Mesenteric fat pad (tissue), 1 donor: ENCODE data around the gene HDAC5. TPM values are rescaled to one million over a fixed set of nuclear protein-coding genes. Genes with fewer than 3 reads are reported as not detected.

Experiments used
- DNase-seq: peaks from one replicate; pipeline ENCODE4 v3.0.0-alpha.2; 2020; ENCODE audit warnings: low spot score
- total RNA-seq: library from RNA; stranded (reverse); fragmentation: NEBNext Ultra II Directional; extraction: Animal tissue kit (Norgen Biotek cat#: 25700); gene quantifications from one replicate; pipeline ENCODE4 v1.2.1, GENCODE V29; 2021
- donor health status: DM: yes; HTN: yes; CAD: no.

HDAC5 gene
- total RNA-seq, 1 donor from 2014 or later, result 34.9 TPM

DNA sequence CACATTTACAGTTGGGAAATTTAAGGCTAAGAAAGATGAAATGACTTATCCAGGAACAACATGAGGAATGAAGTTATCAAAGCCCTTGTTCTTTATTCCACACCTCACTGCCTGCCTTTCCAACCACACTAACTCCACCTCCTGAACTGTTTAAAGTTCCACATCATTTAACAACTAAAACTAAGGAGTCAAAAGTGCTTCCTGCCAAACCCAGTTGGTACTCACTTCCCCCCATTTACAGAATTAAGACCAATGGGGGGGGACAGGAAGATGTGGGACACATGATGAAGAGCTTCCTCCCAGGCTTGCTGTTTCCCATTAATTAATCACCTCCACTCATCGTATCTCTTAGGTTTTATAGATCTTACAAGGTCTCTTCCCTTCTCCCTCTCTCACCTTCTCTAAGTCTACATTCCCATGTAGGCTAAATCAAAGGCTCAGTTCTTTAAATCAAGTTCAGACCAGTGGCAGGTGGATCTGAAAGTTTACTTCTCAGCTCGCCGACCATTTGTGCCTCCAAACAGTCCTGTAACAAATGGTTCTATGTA, 89.5 kb downstream of the HDAC5 start:
- DNase-seq, result no peak

DNA sequence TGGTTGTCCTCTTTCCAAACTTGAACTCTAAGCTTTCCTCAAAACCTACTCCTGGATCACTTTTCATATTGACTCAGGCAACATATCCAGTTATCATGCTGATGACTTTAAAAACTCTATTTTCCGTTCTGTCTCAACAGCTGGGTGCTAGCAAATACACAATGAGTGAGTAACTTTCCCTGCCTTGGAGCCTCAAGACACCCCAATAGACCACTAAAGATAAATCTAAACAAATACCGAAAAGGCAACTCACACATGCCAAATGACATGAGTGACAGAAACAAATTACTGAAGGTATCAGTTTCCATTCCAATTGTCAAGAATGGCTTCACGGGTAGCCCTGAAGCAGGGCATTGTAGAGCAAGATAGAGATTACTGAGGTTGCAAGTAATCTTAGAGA, 93.0 kb downstream of the HDAC5 start:
- no peak for DNase-seq

DNA sequence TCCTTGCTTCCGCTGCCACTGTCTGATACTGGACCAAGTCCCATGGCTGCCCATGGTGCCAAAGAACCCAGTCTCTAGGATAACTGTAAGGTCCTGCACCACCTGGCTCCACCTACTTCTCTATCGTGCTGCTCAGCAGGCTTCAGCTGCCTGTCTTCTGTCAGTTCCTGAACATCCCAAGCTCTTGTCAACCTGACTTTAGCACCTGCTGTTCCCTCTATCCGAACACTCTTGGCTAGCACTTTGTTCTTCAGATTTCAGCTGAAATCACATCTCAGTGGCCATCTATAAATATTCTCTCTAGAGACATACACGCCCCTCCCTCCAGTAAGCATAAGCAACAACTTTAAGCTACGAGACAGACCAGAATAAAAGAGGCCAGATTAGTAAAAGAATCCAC, 93.7 kb downstream of the HDAC5 start:
- DNase-seq, result no peak

Other genes starting within 250 kb of the HDAC5 start
- 2.3 TPM for gene MPP2, start 216.1 kb downstream of the HDAC5 start, total RNA-seq
- not detected for gene PPY, start 181.2 kb downstream of the HDAC5 start, total RNA-seq
- not detected for gene PYY, start 169.7 kb downstream of the HDAC5 start, total RNA-seq
- gene NAGS, start 119.0 kb downstream of the HDAC5 start, total RNA-seq, result 0.80 TPM
- 15.4 TPM for gene TMEM101, start 108.7 kb downstream of the HDAC5 start, total RNA-seq
- gene LSM12, start 57.0 kb downstream of the HDAC5 start, total RNA-seq, result 55.4 TPM
- 56.7 TPM for gene G6PC3, start 52.9 kb downstream of the HDAC5 start, total RNA-seq
- gene HROB, start 18.3 kb upstream of the HDAC5 start, total RNA-seq, result 0.74 TPM
- not detected for gene ASB16, start 47.1 kb upstream of the HDAC5 start, total RNA-seq
- 35.8 TPM for gene TMUB2, start 63.3 kb upstream of the HDAC5 start, total RNA-seq
- 64.5 TPM for gene ATXN7L3, start 76.2 kb upstream of the HDAC5 start, total RNA-seq
- 41.2 TPM for gene UBTF, start 96.0 kb upstream of the HDAC5 start, total RNA-seq
- 0.35 TPM for gene SLC4A1, start 144.5 kb upstream of the HDAC5 start, total RNA-seq
- gene RUNDC3A, start 185.0 kb upstream of the HDAC5 start, total RNA-seq, result 0.13 TPM
- gene SLC25A39, start 201.2 kb upstream of the HDAC5 start, total RNA-seq, result 60.0 TPM
- 278 TPM for gene GRN, start 221.7 kb upstream of the HDAC5 start, total RNA-seq
- 3.0 TPM for gene FAM171A2, start 240.2 kb upstream of the HDAC5 start, total RNA-seq